ENCODE results near the gene SPG7.

DNA sequence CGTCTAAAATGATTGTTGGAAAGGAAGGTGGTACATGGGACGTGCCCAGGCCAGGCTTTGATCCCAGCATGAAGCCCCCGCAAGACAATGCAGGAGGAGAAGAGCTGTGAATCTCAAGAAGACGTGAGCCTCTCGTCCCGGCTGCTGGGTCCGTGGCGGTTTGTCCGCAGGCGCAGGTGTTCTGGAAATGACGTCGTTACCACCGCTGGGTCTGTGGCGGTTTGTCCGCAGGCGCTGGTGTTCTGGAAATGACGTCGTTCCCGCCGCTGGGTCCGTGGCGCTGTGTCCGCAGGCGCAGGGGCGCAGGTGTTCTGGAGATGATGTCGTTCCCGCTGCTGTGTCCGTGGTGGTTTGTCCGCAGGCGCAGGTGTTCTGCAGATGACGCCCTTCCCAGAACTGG lies 14.1 kb downstream of the SPG7 start:
- TF ChIP-seq, protein P1, sequence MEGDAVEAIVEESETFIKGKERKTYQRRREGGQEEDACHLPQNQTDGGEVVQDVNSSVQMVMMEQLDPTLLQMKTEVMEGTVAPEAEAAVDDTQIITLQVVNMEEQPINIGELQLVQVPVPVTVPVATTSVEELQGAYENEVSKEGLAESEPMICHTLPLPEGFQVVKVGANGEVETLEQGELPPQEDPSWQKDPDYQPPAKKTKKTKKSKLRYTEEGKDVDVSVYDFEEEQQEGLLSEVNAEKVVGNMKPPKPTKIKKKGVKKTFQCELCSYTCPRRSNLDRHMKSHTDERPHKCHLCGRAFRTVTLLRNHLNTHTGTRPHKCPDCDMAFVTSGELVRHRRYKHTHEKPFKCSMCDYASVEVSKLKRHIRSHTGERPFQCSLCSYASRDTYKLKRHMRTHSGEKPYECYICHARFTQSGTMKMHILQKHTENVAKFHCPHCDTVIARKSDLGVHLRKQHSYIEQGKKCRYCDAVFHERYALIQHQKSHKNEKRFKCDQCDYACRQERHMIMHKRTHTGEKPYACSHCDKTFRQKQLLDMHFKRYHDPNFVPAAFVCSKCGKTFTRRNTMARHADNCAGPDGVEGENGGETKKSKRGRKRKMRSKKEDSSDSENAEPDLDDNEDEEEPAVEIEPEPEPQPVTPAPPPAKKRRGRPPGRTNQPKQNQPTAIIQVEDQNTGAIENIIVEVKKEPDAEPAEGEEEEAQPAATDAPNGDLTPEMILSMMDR (IDR thresholded peaks at IDR 0.05) = no peak
- TF ChIP-seq POLR2A (IDR thresholded peaks at IDR 0.05) = no peak
